Lower leg skin (tissue), 4 donors: ENCODE measurements around the gene PEAK1. TPM values are rescaled to one million over a fixed set of nuclear protein-coding genes. Genes with fewer than 3 reads are reported as not detected.

Experiments
- DNase-seq, 2 donors: peaks; one replicate each; pipeline ENCODE4 v3.0.0-alpha.2; 2019; ENCODE audit warnings: low spot score in 2 of 2
- H3K4me3 ChIP-seq: fragments of 200-600 bp; sonication (generic); 2 replicates; pipeline ENCODE4 v1.5.1; 2017; ENCODE audit warnings: mild to moderate bottlenecking, low read depth; ENCODE audit not compliant: poor library complexity, severe bottlenecking
- CTCF ChIP-seq, 3 donors: fragments of 450-650 bp; IDR thresholded peaks; one replicate each; pipeline ENCODE4 v1.5.1; 2016; ENCODE audit warnings: antibody characterized with exemption in 3 of 3, mild to moderate bottlenecking in 3 of 3, moderate library complexity in 2 of 3
- POLR2A ChIP-seq, 2 donors: fragments of 450-650 bp; IDR thresholded peaks; one replicate each; pipeline ENCODE4 v1.6.1; 2016 to 2017; ENCODE audit warnings: antibody characterized with exemption in 2 of 2, mild to moderate bottlenecking in 1 of 2, moderate library complexity in 1 of 2
- WGBS, 2 donors: methylation state at CpG; one replicate each; pipeline ENCODE4 v1.1.5; 2018; 5-methylcytosine and 5-hydroxymethylcytosine counted together
- intact Hi-C: fragments of 100-400 bp; cut with DNase I; formaldehyde crosslinking; loops from one replicate; pipeline ENCODE4 v1.15.0; 2023; ENCODE audit warnings: low total_unique reads
- total RNA-seq, 4 donors: library from RNA; depleted of rRNA; stranded (reverse); fragments of >200 nt; gene quantifications; one replicate each; pipeline ENCODE4 v1.1.0, GENCODE V29; 2016

PEAK1 gene
- total RNA-seq, 4 donors from 2014 or later = 23.4 to 38.2 (median 31.0) TPM

GRCh38 chr15:77196381-77196780 lies 223.5 kb downstream of the PEAK1 start:
- intact Hi-C loops = no loop called here

GRCh38 chr15:77195586-77195985 lies 224.3 kb downstream of the PEAK1 start:
- TF ChIP-seq POLR2A (IDR thresholded peaks at IDR 0.05) = no peak
- TF ChIP-seq CTCF (IDR thresholded peaks at IDR 0.05) = no peak
- H3K4me3 ChIP-seq = no peak overlapping the region
- 97 to 99% methylated on average over 3 of the region's 3 CpGs for WGBS, 2 donors
- no peak for DNase-seq
- intact Hi-C loops = no loop called here

More at GRCh38 chr15:77196381-77196780, 223.5 kb downstream of the PEAK1 start:
- no peak for DNase-seq
- H3K4me3 ChIP-seq = no peak overlapping the region
- TF ChIP-seq POLR2A (IDR thresholded peaks at IDR 0.05) (no peak), CTCF (IDR thresholded peaks at IDR 0.05) (no peak)

GRCh38 chr15:77192451-77192850 lies 227.5 kb downstream of the PEAK1 start:
- no peak for DNase-seq
- no peak for TF ChIP-seq CTCF (IDR thresholded peaks at IDR 0.05)
- no peak for TF ChIP-seq POLR2A (IDR thresholded peaks at IDR 0.05)
- intact Hi-C loops = no loop called here
- 87 to 94% methylated on average over 4 of the region's 4 CpGs for WGBS, 2 donors
- H3K4me3 ChIP-seq = no peak overlapping the region

- no peak overlapping the region for H3K4me3 ChIP-seq
- intact Hi-C loops = no loop called here
- DNase-seq = no peak
- no peak for TF ChIP-seq CTCF (IDR thresholded peaks at IDR 0.05)
- TF ChIP-seq POLR2A (IDR thresholded peaks at IDR 0.05) = no peak
- 89% methylated on average over 2 of the region's 2 CpGs for WGBS, 2 donors
Measured at GRCh38 chr15:77191230-77191834, 228.6 kb downstream of the PEAK1 start.

- no peak overlapping the region for H3K4me3 ChIP-seq
- peak in 1 of 2 donors; percentile 54 for DNase-seq
- intact Hi-C loops = no loop called here
- WGBS, 2 donors = 39 to 40% methylated on average over 4 of the region's 4 CpGs
- no peak for TF ChIP-seq POLR2A (IDR thresholded peaks at IDR 0.05)
Measured at GRCh38 chr15:77187751-77188464, 232.0 kb downstream of the PEAK1 start.

- intact Hi-C loops = no loop called here
- no peak for DNase-seq
- TF ChIP-seq POLR2A (IDR thresholded peaks at IDR 0.05) = no peak
- TF ChIP-seq CTCF (IDR thresholded peaks at IDR 0.05) = peak in 1 of 3 donors; percentile 13
- H3K4me3 ChIP-seq = no peak overlapping the region
- 47 to 57% methylated on average over 3 of the region's 3 CpGs for WGBS, 2 donors
Measured at GRCh38 chr15:77186594-77187011, 233.3 kb downstream of the PEAK1 start.
